H1 (cell line): ENCODE results near the gene AGER. TPM values are rescaled to one million over a fixed set of nuclear protein-coding genes. Genes with fewer than 3 reads are reported as not detected.
A peak's percentile ranks its signal among the peaks of the same experiment; 100 is the strongest.

Experiments used
- CBX8 ChIP-seq: fragments of 300-800, 300-1000 bp; sonication (generic); IDR thresholded peaks from 2 replicates; pipeline ENCODE4 v1.7.1; 2016; ENCODE audit warnings: low read depth, low read length, borderline replicate concordance
- SP2 ChIP-seq: IDR thresholded peaks from 2 replicates; pipeline ENCODE4 v1.6.1; 2012; ENCODE audit warnings: mild to moderate bottlenecking, low read length, inconsistent platforms
- polyA plus RNA-seq, 7 experiments: library from polyadenylated mRNA; depleted of rRNA in 3 of 7; stranded (reverse) in 5 of 7; unstranded in 2 of 7; fragments of >200 nt in 5 of 7; fragments of 200-250 nt in 2 of 7; gene quantifications; 1 replicate in 5 of 7; 2 replicates in 1 of 7; 4 replicates in 1 of 7; pipeline versions ENCODE4 v1.2.1 to v1.2.3, GENCODE V29; 2011 to 2013; ENCODE audit warnings: missing spikeins in 2 of 7, mixed read lengths in 2 of 7
- total RNA-seq: library from RNA; stranded (reverse); fragmentation: NEBNext Ultra II Directional; extraction: Animal tissue kit (Norgen Biotek cat#: 25700); gene quantifications from 2 replicates; pipeline ENCODE4 v1.2.1, GENCODE V29; 2021

Gene AGER
- total and polyA plus RNA-seq, 2 of the 8 experiments (the other 6 are each of a cell fraction or from before 2014, with no cell fraction given): 3.8 to 10.9 TPM

- TF ChIP-seq SP2 (peak; percentile 79), CBX8 (no peak)
These were observed 6.1 kb downstream of the AGER start, which contains the start of gene RNF5 (continued) for GRCh38 chr6:32177788-32178546.
